NT2/D1 (cell line): ENCODE results near the gene PTPN23.

Experiments used
- YY1 ChIP-seq: IDR thresholded peaks from 2 replicates; pipeline ENCODE4 v1.6.1; 2011; ENCODE audit not compliant: insufficient read length, insufficient read depth
- ZNF274 ChIP-seq: IDR thresholded peaks from 2 replicates; pipeline ENCODE4 v1.6.1; 2011; ENCODE audit warnings: mild to moderate bottlenecking, low read depth, low read length

DNA sequence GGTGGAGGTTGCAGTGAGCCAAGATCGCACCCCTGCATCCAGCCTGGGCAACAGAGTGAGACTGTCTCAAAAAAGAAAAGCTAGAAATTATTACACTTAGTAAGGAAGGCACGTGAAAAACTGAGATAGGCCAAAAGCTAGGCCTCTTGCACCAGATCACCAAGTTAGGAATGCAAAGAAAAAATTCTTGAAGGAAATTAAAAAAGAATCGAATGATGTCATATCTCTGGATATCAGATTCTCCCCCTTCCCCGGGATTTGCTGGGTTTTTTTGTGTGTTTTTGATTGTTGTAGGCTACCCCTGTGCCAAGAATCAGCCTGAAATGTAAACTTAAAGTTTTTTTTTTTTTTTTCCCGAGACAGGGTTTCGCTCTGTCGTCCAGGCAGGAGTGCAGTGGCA is 17.4 kb downstream of the PTPN23 start:
- no peak for TF ChIP-seq YY1
- no peak for TF ChIP-seq ZNF274
